Smooth muscle cell (in vitro differentiated cells): ENCODE results near the gene TSLP. TPM values are rescaled to one million over a fixed set of nuclear protein-coding genes. Genes with fewer than 3 reads are reported as not detected.

Experiments used
- DNase-seq: peaks from one replicate; lab custom pipeline; 2025; ENCODE audit not compliant: unreplicated experiment; lab: John Stamatoyannopoulos, UW
- H2AFZ ChIP-seq: fragments of 200-600 bp; sonication (generic); 2 replicates; pipeline ENCODE4 v1.6.0; 2016; ENCODE audit warnings: antibody characterized with exemption, low read depth, mild to moderate bottlenecking
- H3F3A ChIP-seq: fragments of 200-600 bp; sonication (generic); 2 replicates; pipeline ENCODE4 v1.6.0; 2017; ENCODE audit warnings: antibody characterized with exemption, low read depth
- H3K27ac ChIP-seq: fragments of 200-600 bp; sonication (generic); 2 replicates; pipeline ENCODE4 v1.5.1; 2016; ENCODE audit warnings: low read depth, mild to moderate bottlenecking
- H3K27me3 ChIP-seq: fragments of 200-600 bp; sonication (generic); 2 replicates; pipeline ENCODE4 v1.6.1; 2016; ENCODE audit warnings: low read depth, mild to moderate bottlenecking
- H3K36me3 ChIP-seq: fragments of 200-600 bp; sonication (generic); 2 replicates; pipeline ENCODE4 v1.5.1; 2016; ENCODE audit warnings: low read depth
- H3K4me1 ChIP-seq: fragments of 200-600 bp; sonication (generic); 2 replicates; pipeline ENCODE4 v1.5.1; 2016; ENCODE audit warnings: low read depth
- H3K4me2 ChIP-seq: fragments of 200-600 bp; sonication (generic); 2 replicates; pipeline ENCODE4 v1.6.0; 2016; ENCODE audit warnings: mild to moderate bottlenecking
- H3K4me3 ChIP-seq: fragments of 200-600 bp; sonication (generic); 2 replicates; pipeline ENCODE4 v1.5.1; 2016; ENCODE audit warnings: mild to moderate bottlenecking
- H3K79me2 ChIP-seq: fragments of 200-600 bp; sonication (generic); 2 replicates; pipeline ENCODE4 v1.6.0; 2016; ENCODE audit warnings: low read depth, mild to moderate bottlenecking
- H3K9ac ChIP-seq: fragments of 200-600 bp; sonication (generic); 2 replicates; pipeline ENCODE4 v1.6.0; 2016; ENCODE audit warnings: low read depth
- H3K9me3 ChIP-seq: fragments of 200-600 bp; sonication (generic); replicated peaks from 2 replicates; pipeline ENCODE4 v1.5.1; 2016; ENCODE audit warnings: low read depth
- H4K20me1 ChIP-seq: fragments of 200-600 bp; sonication (generic); 2 replicates; pipeline ENCODE4 v1.6.0; 2016; ENCODE audit warnings: low read depth
- CTCF ChIP-seq: fragments of 200-600 bp; sonication (generic); IDR thresholded peaks from 2 replicates; pipeline ENCODE4 v1.5.1; 2017; ENCODE audit warnings: borderline replicate concordance, mild to moderate bottlenecking, antibody characterized with exemption; ENCODE audit not compliant: insufficient read depth, poor library complexity, severe bottlenecking
- WGBS: methylation state at CpG from one replicate; pipeline ENCODE4 v1.1.7; 2016; ENCODE audit warnings: low lambda C conversion rate; 5-methylcytosine and 5-hydroxymethylcytosine counted together
- polyA plus RNA-seq: library from polyadenylated mRNA; unstranded; fragments of >200 nt; fragmentation: Nextera tagmentation; extraction: Ambion mirVana; gene quantifications from 2 replicates; pipeline ENCODE4 v1.2.1, GENCODE V29; 2016
- total RNA-seq: library from RNA; depleted of rRNA; stranded (reverse); fragments of >200 nt; gene quantifications from 2 replicates; pipeline ENCODE4 v1.2.3, GENCODE V29; 2014

The TSLP gene
- total and polyA plus RNA-seq, 2 experiments from 2014 or later: 1.2 to 1.8 TPM

GRCh38 chr5:111079846-111080245 lies 8.3 kb downstream of the TSLP start:
- no peak overlapping the region for H2AFZ ChIP-seq
- H4K20me1 ChIP-seq: no peaks in the 10 kb centered on the region
- WGBS: 90% methylated on average over 1 of the region's 1 CpG
- no peak for DNase-seq
- TF ChIP-seq CTCF: no peak
- H3K27ac ChIP-seq: no peak overlapping the region
- no peak overlapping the region for H3K9ac ChIP-seq
- no peaks in the 10 kb centered on the region for H3K9me3 ChIP-seq
- no peaks in the 10 kb centered on the region for H3K4me1 ChIP-seq
- H3K4me3 ChIP-seq: no peak overlapping the region
- H3K79me2 ChIP-seq: no peaks in the 10 kb centered on the region
- no peaks in the 10 kb centered on the region for H3F3A ChIP-seq
- no peak overlapping the region for H3K4me2 ChIP-seq
- peaks cover 7% of the 10 kb centered on the region for H3K27me3 ChIP-seq
- H3K36me3 ChIP-seq: no peaks in the 10 kb centered on the region

- Histone ChIP-seq H3K27ac (no peak overlapping the region), H3K4me3 (no peak overlapping the region), H3K4me2 (no peak overlapping the region), H3K79me2 (no peaks in the 10 kb centered on the region), H3F3A (no peaks in the 10 kb centered on the region), H3K27me3 (peaks cover 7% of the 10 kb centered on the region), H3K36me3 (no peaks in the 10 kb centered on the region), H3K9me3 (no peaks in the 10 kb centered on the region), H2AFZ (no peak overlapping the region), H3K9ac (no peak overlapping the region), H4K20me1 (no peaks in the 10 kb centered on the region), H3K4me1 (no peaks in the 10 kb centered on the region)
- no peak for TF ChIP-seq CTCF
- DNase-seq: no peak
- 90% methylated on average over 7 of the region's 7 CpGs for whole genome bisulfite sequencing
These were observed 11.8 kb downstream of the TSLP start for GRCh38 chr5:111083323-111083722.

DNA sequence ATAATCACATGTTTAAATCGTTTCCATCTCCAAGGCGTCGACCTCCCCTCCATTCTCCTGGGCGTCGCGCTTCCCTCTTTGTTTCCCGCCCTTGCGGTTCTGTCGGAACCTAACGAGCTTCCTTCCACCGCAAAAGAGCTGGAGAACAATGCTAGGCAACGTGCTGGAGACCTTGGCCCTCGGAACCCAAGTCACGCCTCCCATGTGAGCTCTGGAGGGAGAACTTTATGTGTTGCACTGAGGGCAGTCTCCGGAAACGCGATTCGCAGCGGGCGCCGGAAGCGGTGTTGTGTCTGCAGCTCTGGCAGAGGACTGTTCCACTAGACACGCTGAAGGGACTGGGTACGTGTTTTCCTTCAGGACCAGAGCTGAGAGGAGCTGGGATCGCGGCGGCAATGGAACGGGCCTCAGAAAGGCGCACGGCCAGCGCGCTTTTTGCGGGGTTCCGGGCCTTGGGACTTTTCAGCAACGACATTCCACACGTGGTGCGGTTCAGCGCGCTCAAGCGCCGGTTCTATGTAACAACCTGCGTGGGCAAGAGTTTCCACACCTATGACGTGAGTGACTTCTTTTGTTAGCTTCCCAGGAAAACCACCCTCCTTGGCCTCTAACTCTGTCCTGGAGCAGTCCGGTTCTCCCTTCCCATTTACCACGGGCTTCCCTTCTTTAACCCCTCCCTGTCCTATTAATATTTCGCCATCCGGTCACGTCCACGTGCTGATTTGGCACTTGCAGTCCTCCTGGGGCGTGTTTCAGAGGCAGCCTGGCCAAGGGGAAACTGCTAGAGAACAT lies 20.7 kb downstream of the TSLP start, which contains the start of gene WDR36:
Gene WDR36, plus strand, starts transcription at position 287 of the 792 bp plus-strand sequence. Its CDS starts 109 bp downstream, at position 396.
- Histone ChIP-seq H3K4me2 (peak within 1 kb of the TSS; percentile 87), H2AFZ (peak within 1 kb of the TSS; percentile 98), H3K36me3 (peaks cover 2% of the 10 kb centered on the region), H4K20me1 (peaks cover 15% of the 10 kb centered on the region), H3K27ac (peak within 1 kb of the TSS; percentile 68), H3K9me3 (no peaks in the 10 kb centered on the region), H3F3A (no peaks in the 10 kb centered on the region), H3K4me1 (peaks cover 13% of the 10 kb centered on the region), H3K4me3 (peak within 1 kb of the TSS; percentile 64), H3K9ac (peak within 1 kb of the TSS; percentile 89), H3K27me3 (no peaks in the 10 kb centered on the region), H3K79me2 (peaks cover 37% of the 10 kb centered on the region)
- DNase-seq: peak; percentile 56
- TF ChIP-seq CTCF: no peak
- WGBS: 2% methylated on average over 50 of the region's 50 CpGs
